GM12878 (cell line): ENCODE measurements around the gene BBS9. TPM values are rescaled to one million over a fixed set of nuclear protein-coding genes. Genes with fewer than 3 reads are reported as not detected.

Experiments used
- ATAC-seq: fragments of 200-7000 bp; cut with Tn5 transposase; 3 replicates; pipeline ENCODE4 v1.9.1; 2020; ENCODE audit warnings: mild to moderate bottlenecking, moderate library complexity
- BruUV-seq: library from RNA; stranded (reverse); fragments of 400-500 nt; replicated peaks from 2 replicates; lab custom pipeline; 2021; lab: Mats Ljungman, UMichigan
- CTCF ChIA-PET: fragments of 300-600 bp; sonication (Branson Sonifier 250); formaldehyde crosslinking; extraction: SDS; loops from one replicate; lab custom pipeline; 2021; ENCODE audit warnings: inconsistent platforms; lab: Yijun Ruan, JAX
- POLR2A ChIA-PET: fragments of 350-600 bp; formaldehyde crosslinking; extraction: SDS; loops from one replicate; lab custom pipeline; 2021; ENCODE audit warnings: inconsistent platforms; lab: Charles Lee
- RAD21 ChIA-PET: fragments of 300-600 bp; sonication (Branson Sonifier 250); formaldehyde crosslinking; loops from one replicate; lab custom pipeline; 2023; ENCODE audit warnings: antibody characterized with exemption; ENCODE audit not compliant: unreplicated experiment; lab: Charles Lee
- SMC1A ChIA-PET: fragments of 300-600 bp; sonication (Branson Sonifier 250); formaldehyde crosslinking; loops from one replicate; lab custom pipeline; 2023; ENCODE audit not compliant: unreplicated experiment, uncharacterized antibody; lab: Charles Lee
- DNase-seq: peaks from one replicate; pipeline ENCODE4 v3.0.0-alpha.2; 2011; ENCODE audit warnings: low read depth, low spot score
- FAIRE-seq: peaks from 3 replicates; lab custom pipeline; 2011; peaks lifted over from hg19 to GRCh38; lab: Jason Lieb, UNC
- H2AFZ ChIP-seq: 2 replicates; pipeline ENCODE4 v1.6.0; 2011; ENCODE audit warnings: low read depth, low read length, control low read depth; ENCODE audit not compliant: control insufficient read depth
- H3K27ac ChIP-seq: 2 replicates; pipeline ENCODE4 v1.5.1; 2011; ENCODE audit warnings: control low read depth; ENCODE audit not compliant: control insufficient read depth, insufficient read depth
- H3K27me3 ChIP-seq, 2 experiments: replicated peaks in 1 of 2; 2 replicates each; pipeline versions ENCODE4 v1.6.0 to v1.6.1; 2011; ENCODE audit warnings: low read length in 1 of 2; ENCODE audit not compliant: control insufficient read depth in 2 of 2, insufficient read depth in 2 of 2
- H3K36me3 ChIP-seq, 2 experiments: 2 replicates each; pipeline ENCODE4 v1.5.1; 2011; ENCODE audit warnings: low read length in 1 of 2; ENCODE audit not compliant: control insufficient read depth in 2 of 2, insufficient read depth in 2 of 2
- H3K4me1 ChIP-seq: 2 replicates; pipeline ENCODE4 v1.6.1; 2011; ENCODE audit warnings: mild to moderate bottlenecking, low read length, moderate library complexity, mixed read lengths; ENCODE audit not compliant: control insufficient read depth, insufficient read depth
- H3K4me2 ChIP-seq: 2 replicates; pipeline ENCODE4 v1.6.0; 2011; ENCODE audit warnings: control low read depth; ENCODE audit not compliant: control insufficient read depth, insufficient read depth
- H3K4me3 ChIP-seq: fragments of 200-600 bp; sonication (generic); 2 replicates; pipeline ENCODE4 v1.5.1; 2016
- H3K79me2 ChIP-seq: 2 replicates; pipeline ENCODE4 v1.6.0; 2011; ENCODE audit warnings: low read length; ENCODE audit not compliant: control insufficient read depth, insufficient read depth
- H3K9ac ChIP-seq: 2 replicates; pipeline ENCODE4 v1.8.0; 2011; ENCODE audit warnings: low read length, control low read depth, mixed read lengths; ENCODE audit not compliant: control insufficient read depth, insufficient read depth
- H3K9me3 ChIP-seq: replicated peaks from 3 replicates; pipeline ENCODE4 v1.5.1; 2011; ENCODE audit warnings: mild to moderate bottlenecking, low read length; ENCODE audit not compliant: control insufficient read depth, insufficient read depth
- H4K20me1 ChIP-seq: 2 replicates; pipeline ENCODE4 v1.6.0; 2011; ENCODE audit not compliant: control insufficient read depth, insufficient read depth
- FOXM1 ChIP-seq: IDR thresholded peaks from 2 replicates; pipeline ENCODE4 v1.6.1; 2012; ENCODE audit warnings: low read depth, mild to moderate bottlenecking, inconsistent platforms, low read length, moderate library complexity
- HSF1 ChIP-seq: fragments of 150-350 bp; IDR thresholded peaks from 2 replicates; pipeline ENCODE4 v1.6.1; 2014; ENCODE audit warnings: mild to moderate bottlenecking, low read depth, low read length
- NR2C1 ChIP-seq: fragments of 450-650 bp; IDR thresholded peaks from 2 replicates; pipeline ENCODE4 v1.6.1; 2017; ENCODE audit warnings: antibody characterized with exemption, mild to moderate bottlenecking, moderate library complexity
- NR2C2 ChIP-seq: IDR thresholded peaks from 2 replicates; pipeline ENCODE4 v1.6.1; 2011; ENCODE audit warnings: borderline replicate concordance, low read depth; ENCODE audit not compliant: control insufficient read depth, insufficient read length
- NR2F1 ChIP-seq: fragments of 450-650 bp; conservative IDR thresholded peaks from 2 replicates; pipeline ENCODE4 v1.6.1; 2017; ENCODE audit warnings: mild to moderate bottlenecking
- POU2F2 ChIP-seq: IDR thresholded peaks from 3 replicates; pipeline ENCODE4 v1.6.1; 2011; ENCODE audit warnings: low read depth, mild to moderate bottlenecking, low read length, borderline replicate concordance
- RAD51 ChIP-seq: fragments of 450-650 bp; IDR thresholded peaks from 2 replicates; pipeline ENCODE4 v1.6.1; 2016; ENCODE audit warnings: moderate library complexity, mild to moderate bottlenecking, inconsistent platforms
- STAT3 ChIP-seq: IDR thresholded peaks from 2 replicates; pipeline ENCODE4 v1.6.1; 2011; ENCODE audit warnings: low read depth, low read length, improper control_type of control experiment
- TBL1XR1 ChIP-seq: IDR thresholded peaks from 2 replicates; pipeline ENCODE4 v1.6.1; 2012; ENCODE audit warnings: low read depth, low read length, improper control_type of control experiment
- USF1 ChIP-seq: IDR thresholded peaks from 2 replicates; pipeline ENCODE4 v1.6.1; 2011; ENCODE audit warnings: borderline replicate concordance, low read depth, mild to moderate bottlenecking, moderate library complexity, mixed read lengths, low read length; ENCODE audit not compliant: insufficient read depth; ENCODE audit errors: extremely low read length
- WGBS: methylation state at CpG from one replicate; pipeline ENCODE4 v1.1.6; 2016; ENCODE audit warnings: low lambda C conversion rate; ENCODE audit not compliant: insufficient replicate concordance, insufficient coverage; ENCODE audit errors: missing lambda C conversion rate; 5-methylcytosine and 5-hydroxymethylcytosine counted together
- in situ Hi-C: fragments of 300-500 bp; cut with MboI; formaldehyde crosslinking; loops from 9 replicates; pipeline ENCODE4 v1.14.3; 2018; ENCODE audit warnings: mixed read lengths
- intact Hi-C: fragments of 100-400 bp; cut with micrococcal nuclease; formaldehyde crosslinking; loops from one replicate; pipeline ENCODE4 v1.14.2; 2022; ENCODE audit not compliant: unreplicated experiment
- polyA plus RNA-seq, 11 experiments: library from polyadenylated mRNA; depleted of rRNA in 4 of 11; unstranded in 6 of 11; stranded (reverse) in 5 of 11; fragments of >200 nt; fragmentation: Nextera tagmentation in 4 of 11; fragmentation: Illumina TruSeq in 1 of 11; extraction: Ambion mirVana in 4 of 11; extraction: Trizol in 1 of 11; gene quantifications; 1 replicate in 1 of 11; 2 replicates in 10 of 11; pipeline versions ENCODE4 v1.2.1 to v1.2.3, GENCODE V29; 2011 to 2016; ENCODE audit warnings: inconsistent platforms in 2 of 11, missing spikeins in 2 of 11, low read depth in 1 of 11
- total RNA-seq, 4 experiments: library from RNA; depleted of rRNA in 3 of 4; stranded (reverse); fragments of >200 nt in 3 of 4; fragmentation: Illumina TruSeq in 1 of 4; extraction: Trizol in 1 of 4; gene quantifications; 2 replicates each; pipeline versions ENCODE4 v1.2.1 to v1.2.3, GENCODE V29; 2013 to 2021
- TF ChIP-seq, protein P1 (sequence below): fragments of 450-650 bp; conservative IDR thresholded peaks from 2 replicates; pipeline ENCODE4 v1.6.1; 2017; ENCODE audit warnings: mild to moderate bottlenecking, moderate library complexity

BBS9 gene
- total and polyA plus RNA-seq, 10 of the 15 experiments (the other 5 are each of a cell fraction or from before 2014, with no cell fraction given), result 1.2 to 5.6 (median 2.3) TPM

- TF ChIP-seq FOXM1 (no peak), NR2C1 (no peak), STAT3 (no peak), NR2F1 (no peak), HSF1 (no peak), POU2F2 (no peak), NR2C2 (no peak)
Observed at GRCh38 chr7:33642312-33642711, 512.9 kb downstream of the BBS9 start (continued).

- no peak overlapping the region for H2AFZ ChIP-seq
- H3K4me3 ChIP-seq, result no peak overlapping the region
- H3K27ac ChIP-seq, result no peak overlapping the region
- in situ Hi-C loops, result no loop called here
- H3K79me2 ChIP-seq, result no peaks in the 10 kb centered on the region
- TF ChIP-seq, protein P1, sequence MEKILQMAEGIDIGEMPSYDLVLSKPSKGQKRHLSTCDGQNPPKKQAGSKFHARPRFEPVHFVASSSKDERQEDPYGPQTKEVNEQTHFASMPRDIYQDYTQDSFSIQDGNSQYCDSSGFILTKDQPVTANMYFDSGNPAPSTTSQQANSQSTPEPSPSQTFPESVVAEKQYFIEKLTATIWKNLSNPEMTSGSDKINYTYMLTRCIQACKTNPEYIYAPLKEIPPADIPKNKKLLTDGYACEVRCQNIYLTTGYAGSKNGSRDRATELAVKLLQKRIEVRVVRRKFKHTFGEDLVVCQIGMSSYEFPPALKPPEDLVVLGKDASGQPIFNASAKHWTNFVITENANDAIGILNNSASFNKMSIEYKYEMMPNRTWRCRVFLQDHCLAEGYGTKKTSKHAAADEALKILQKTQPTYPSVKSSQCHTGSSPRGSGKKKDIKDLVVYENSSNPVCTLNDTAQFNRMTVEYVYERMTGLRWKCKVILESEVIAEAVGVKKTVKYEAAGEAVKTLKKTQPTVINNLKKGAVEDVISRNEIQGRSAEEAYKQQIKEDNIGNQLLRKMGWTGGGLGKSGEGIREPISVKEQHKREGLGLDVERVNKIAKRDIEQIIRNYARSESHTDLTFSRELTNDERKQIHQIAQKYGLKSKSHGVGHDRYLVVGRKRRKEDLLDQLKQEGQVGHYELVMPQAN, result no peak
- no peak for TF ChIP-seq STAT3
- no peak for TF ChIP-seq USF1
- no peak for TF ChIP-seq POU2F2
- no peak for TF ChIP-seq TBL1XR1
- TF ChIP-seq RAD51, result no peak
- no peak for TF ChIP-seq HSF1
- no peaks in the 10 kb centered on the region for H3K27me3 ChIP-seq
- H3K4me2 ChIP-seq, result no peak overlapping the region
- no peak for DNase-seq
- ATAC-seq, result no peak
- ChIA-PET SMC1A (no interaction called here), CTCF (no interaction called here), RAD21 (no interaction called here), POLR2A (no interaction called here)
- intact Hi-C loops, result no loop called here
- H4K20me1 ChIP-seq, result no peaks in the 10 kb centered on the region
- H3K4me1 ChIP-seq, result no peaks in the 10 kb centered on the region
- H3K9ac ChIP-seq, result no peak overlapping the region
- BruUV-seq, result no TSS peak
- H3K9me3 ChIP-seq, result no peaks in the 10 kb centered on the region
- no peaks in the 10 kb centered on the region for H3K36me3 ChIP-seq
- 2% methylated on average over 2 of the region's 2 CpGs for WGBS
- FAIRE-seq, result no peak
Observed at GRCh38 chr7:33643530-33643929, 514.2 kb downstream of the BBS9 start.
